ENCODE measurements around the gene PARD3B.

The PARD3B gene

GRCh38 chr2:205056151-205056561 lies 510.9 kb downstream of the PARD3B start:
- DNase-seq (ENCODE audit: low read depth): no peak

- DNase-seq (ENCODE audit: low read depth): no peak
Measured at GRCh38 chr2:205058409-205058808, 513.1 kb downstream of the PARD3B start.

- no peak for DNase-seq (ENCODE audit: low read depth)
Measured at GRCh38 chr2:205060269-205060668, 515.0 kb downstream of the PARD3B start.

GRCh38 chr2:205066081-205066480 lies 520.8 kb downstream of the PARD3B start:
- no peak for DNase-seq (ENCODE audit: low read depth)

- DNase-seq (ENCODE audit: low read depth): no peak
Measured at GRCh38 chr2:205069928-205070327, 524.7 kb downstream of the PARD3B start.

GRCh38 chr2:205070889-205071288 lies 525.6 kb downstream of the PARD3B start:
- no peak for DNase-seq (ENCODE audit: low read depth)

GRCh38 chr2:205073433-205074020 lies 528.3 kb downstream of the PARD3B start:
- DNase-seq (ENCODE audit: low read depth): no peak

GRCh38 chr2:205076405-205076804 lies 531.1 kb downstream of the PARD3B start:
- DNase-seq (ENCODE audit: low read depth): no peak

GRCh38 chr2:205077159-205077558 lies 531.9 kb downstream of the PARD3B start:
- DNase-seq (ENCODE audit: low read depth): no peak

GRCh38 chr2:205078762-205079161 lies 533.5 kb downstream of the PARD3B start:
- no peak for DNase-seq (ENCODE audit: low read depth)

- DNase-seq (ENCODE audit: low read depth): no peak
Measured at GRCh38 chr2:205079173-205079572, 533.9 kb downstream of the PARD3B start.

GRCh38 chr2:205086662-205087061 lies 541.4 kb downstream of the PARD3B start:
- DNase-seq (ENCODE audit: low read depth): no peak

- DNase-seq (ENCODE audit: low read depth): no peak
Measured at GRCh38 chr2:205087862-205088261, 542.6 kb downstream of the PARD3B start.

- DNase-seq (ENCODE audit: low read depth): no peak
Measured at GRCh38 chr2:205089958-205090357, 544.7 kb downstream of the PARD3B start.

- no peak for DNase-seq (ENCODE audit: low read depth)
Measured at GRCh38 chr2:205091411-205091810, 546.1 kb downstream of the PARD3B start.

GRCh38 chr2:205094031-205094430 lies 548.8 kb downstream of the PARD3B start:
- DNase-seq (ENCODE audit: low read depth): no peak

GRCh38 chr2:205103699-205104098 lies 558.4 kb downstream of the PARD3B start:
- DNase-seq (ENCODE audit: low read depth): no peak

- no peak for DNase-seq (ENCODE audit: low read depth)
Measured at GRCh38 chr2:205107810-205108209, 562.5 kb downstream of the PARD3B start.

- DNase-seq (ENCODE audit: low read depth): no peak
Measured at GRCh38 chr2:205115511-205115910, 570.2 kb downstream of the PARD3B start.

- no peak for DNase-seq (ENCODE audit: low read depth)
Measured at GRCh38 chr2:205117125-205117524, 571.9 kb downstream of the PARD3B start.

- DNase-seq (ENCODE audit: low read depth): no peak
Measured at GRCh38 chr2:205119136-205119535, 573.9 kb downstream of the PARD3B start.

GRCh38 chr2:205128726-205129125 lies 583.5 kb downstream of the PARD3B start:
- DNase-seq (ENCODE audit: low read depth): no peak

GRCh38 chr2:205129531-205129930 lies 584.3 kb downstream of the PARD3B start:
- no peak for DNase-seq (ENCODE audit: low read depth)

- no peak for DNase-seq (ENCODE audit: low read depth)
Measured at GRCh38 chr2:205130111-205130829, 585.0 kb downstream of the PARD3B start.

All from activated T-cell treated with anti-CD3 and anti-CD28 coated beads for 1 hour (primary cell).